Peyer's patch (tissue), 4 donors: ENCODE data around the gene MAP2K7. TPM values are rescaled to one million over a fixed set of nuclear protein-coding genes. Genes with fewer than 3 reads are reported as not detected.

ENCODE experiments used
- DNase-seq, 3 donors: peaks; one replicate each; pipeline ENCODE4 v3.0.0-alpha.2; 2017 to 2019
- H3K27ac ChIP-seq, 4 donors: fragments of 200-600 bp; sonication (generic); one replicate each; pipeline ENCODE4 v1.5.1; 2016 to 2019
- H3K27me3 ChIP-seq, 2 donors: fragments of 200-600 bp; sonication (generic); one replicate each; pipeline ENCODE4 v1.5.1; 2019
- H3K36me3 ChIP-seq, 3 donors: fragments of 200-600 bp; sonication (generic); one replicate each; pipeline ENCODE4 v1.5.1; 2016 to 2019
- H3K4me1 ChIP-seq, 4 donors: fragments of 200-600 bp; sonication (generic); one replicate each; pipeline ENCODE4 v1.5.1; 2016 to 2019
- H3K4me3 ChIP-seq, 4 donors: fragments of 200-600 bp; sonication (generic); 1 replicate in 3 of 4; 2 replicates in 1 of 4; pipeline ENCODE4 v1.5.1; 2016 to 2019; ENCODE audit warnings: mild to moderate bottlenecking in 1 of 4
- H3K9me3 ChIP-seq, 4 donors: fragments of 200-600 bp; sonication (generic); one replicate each; pipeline ENCODE4 v1.5.1; 2016 to 2019; ENCODE audit warnings: mild to moderate bottlenecking in 1 of 4
- CTCF ChIP-seq, 6 experiments: fragments of 450-650 bp in 4 of 6; fragments of 200-600 bp in 2 of 6; sonication (generic) in 1 of 6; IDR thresholded peaks; one replicate each; pipeline ENCODE4 v1.5.1; 2017 to 2019; ENCODE audit warnings: antibody characterized with exemption in 6 of 6, mild to moderate bottlenecking in 3 of 6, moderate library complexity in 1 of 6
- POLR2A ChIP-seq, 2 donors: fragments of 450-650 bp; IDR thresholded peaks; one replicate each; pipeline ENCODE4 v1.5.1; 2017; ENCODE audit warnings: antibody characterized with exemption in 2 of 2, mild to moderate bottlenecking in 2 of 2, moderate library complexity in 2 of 2
- total RNA-seq, 4 donors: library from RNA; depleted of rRNA; stranded (reverse); fragments of >200 nt; gene quantifications; one replicate each; pipeline ENCODE4 v1.1.0, GENCODE V29; 2016

Gene MAP2K7
- total RNA-seq, 4 donors from 2014 or later: 16.6 to 39.3 (median 35.0) TPM

- H3K27me3 ChIP-seq: no peaks in the 10 kb centered on the region
- DNase-seq: peak in 1 of 3 donors; percentile 45
- no peak for TF ChIP-seq CTCF (IDR thresholded peaks at IDR 0.05)
- no peak for TF ChIP-seq POLR2A (IDR thresholded peaks at IDR 0.05)
- H3K9me3 ChIP-seq: no peaks in the 10 kb centered on the region
- H3K36me3 ChIP-seq: peaks cover 0 to 35% (median 0%) of the 10 kb centered on the region in 3 donors
- peak overlapping the region in 1 of 4 donors; percentile 83 for H3K4me3 ChIP-seq
- no peak overlapping the region for H3K27ac ChIP-seq
- H3K4me1 ChIP-seq: peaks cover 3 to 30% (median 15%) of the 10 kb centered on the region in 4 donors
Measured at GRCh38 chr19:7905268-7905667, 1.6 kb downstream of the MAP2K7 start.

GRCh38 chr19:7905859-7906258, 2.2 kb downstream of the MAP2K7 start:
- no peak for DNase-seq
- TF ChIP-seq POLR2A (IDR thresholded peaks at IDR 0.05) (no peak), CTCF (IDR thresholded peaks at IDR 0.05) (no peak)
- no peaks in the 10 kb centered on the region for H3K9me3 ChIP-seq
- H3K27me3 ChIP-seq: no peaks in the 10 kb centered on the region
- H3K4me3 ChIP-seq: no peak overlapping the region
- H3K27ac ChIP-seq: no peak overlapping the region
- H3K36me3 ChIP-seq: peaks cover 0 to 41% (median 0%) of the 10 kb centered on the region in 3 donors
- peaks cover 3 to 30% (median 15%) of the 10 kb centered on the region in 4 donors for H3K4me1 ChIP-seq

GRCh38 chr19:7907122-7907521, 3.4 kb downstream of the MAP2K7 start:
- Histone ChIP-seq H3K4me3 (no peak overlapping the region), H3K36me3 (peaks cover 0 to 53% (median 0%) of the 10 kb centered on the region in 3 donors), H3K27me3 (no peaks in the 10 kb centered on the region), H3K9me3 (no peaks in the 10 kb centered on the region), H3K4me1 (peaks cover 3 to 30% (median 15%) of the 10 kb centered on the region in 4 donors), H3K27ac (no peak overlapping the region)
- DNase-seq: no peak
- TF ChIP-seq CTCF (IDR thresholded peaks at IDR 0.05) (no peak), POLR2A (IDR thresholded peaks at IDR 0.05) (no peak)

- Histone ChIP-seq H3K4me3 (no peak overlapping the region), H3K9me3 (no peaks in the 10 kb centered on the region), H3K27ac (no peak overlapping the region), H3K36me3 (peaks cover 0 to 58% (median 0%) of the 10 kb centered on the region in 3 donors), H3K4me1 (peaks cover 3 to 27% (median 15%) of the 10 kb centered on the region in 4 donors), H3K27me3 (no peaks in the 10 kb centered on the region)
- TF ChIP-seq POLR2A (IDR thresholded peaks at IDR 0.05): no peak
- TF ChIP-seq CTCF (IDR thresholded peaks at IDR 0.05): no peak
- DNase-seq: no peak
Measured at GRCh38 chr19:7907544-7907943, 3.9 kb downstream of the MAP2K7 start.

GRCh38 chr19:7908078-7908699, 4.5 kb downstream of the MAP2K7 start:
- Histone ChIP-seq H3K36me3 (peaks cover 0 to 64% (median 0%) of the 10 kb centered on the region in 3 donors), H3K27ac (no peak overlapping the region), H3K4me1 (peaks cover 3 to 21% (median 11%) of the 10 kb centered on the region in 4 donors), H3K9me3 (no peaks in the 10 kb centered on the region), H3K27me3 (no peaks in the 10 kb centered on the region), H3K4me3 (no peak overlapping the region)
- DNase-seq: peak in 1 of 3 donors; percentile 41
- TF ChIP-seq POLR2A (IDR thresholded peaks at IDR 0.05) (no peak), CTCF (IDR thresholded peaks at IDR 0.05) (no peak)
